Lower leg skin (tissue), 3 donors: ENCODE data around the gene SLC1A6.

Experiments
- POLR2A ChIP-seq, 2 donors: fragments of 450-650 bp; IDR thresholded peaks; one replicate each; pipeline ENCODE4 v1.6.1; 2016 to 2017; ENCODE audit warnings: antibody characterized with exemption in 2 of 2, mild to moderate bottlenecking in 1 of 2, moderate library complexity in 1 of 2
- TF ChIP-seq, protein P1 (sequence below), 3 donors: fragments of 450-650 bp; IDR thresholded peaks; one replicate each; pipeline ENCODE4 v1.5.1; 2016; ENCODE audit warnings: antibody characterized with exemption in 3 of 3, mild to moderate bottlenecking in 3 of 3, moderate library complexity in 2 of 3

- TF ChIP-seq, protein P1, sequence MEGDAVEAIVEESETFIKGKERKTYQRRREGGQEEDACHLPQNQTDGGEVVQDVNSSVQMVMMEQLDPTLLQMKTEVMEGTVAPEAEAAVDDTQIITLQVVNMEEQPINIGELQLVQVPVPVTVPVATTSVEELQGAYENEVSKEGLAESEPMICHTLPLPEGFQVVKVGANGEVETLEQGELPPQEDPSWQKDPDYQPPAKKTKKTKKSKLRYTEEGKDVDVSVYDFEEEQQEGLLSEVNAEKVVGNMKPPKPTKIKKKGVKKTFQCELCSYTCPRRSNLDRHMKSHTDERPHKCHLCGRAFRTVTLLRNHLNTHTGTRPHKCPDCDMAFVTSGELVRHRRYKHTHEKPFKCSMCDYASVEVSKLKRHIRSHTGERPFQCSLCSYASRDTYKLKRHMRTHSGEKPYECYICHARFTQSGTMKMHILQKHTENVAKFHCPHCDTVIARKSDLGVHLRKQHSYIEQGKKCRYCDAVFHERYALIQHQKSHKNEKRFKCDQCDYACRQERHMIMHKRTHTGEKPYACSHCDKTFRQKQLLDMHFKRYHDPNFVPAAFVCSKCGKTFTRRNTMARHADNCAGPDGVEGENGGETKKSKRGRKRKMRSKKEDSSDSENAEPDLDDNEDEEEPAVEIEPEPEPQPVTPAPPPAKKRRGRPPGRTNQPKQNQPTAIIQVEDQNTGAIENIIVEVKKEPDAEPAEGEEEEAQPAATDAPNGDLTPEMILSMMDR (IDR thresholded peaks at IDR 0.05), result no peak
- TF ChIP-seq POLR2A (IDR thresholded peaks at IDR 0.05), result no peak
Measured at GRCh38 chr19:14997981-14998380, 18.3 kb upstream of the SLC1A6 start.
